NCI-H1417 treated with DMSO at 0.1 percent for 48 hours (cell line): Measurements from ENCODE around the gene IDI2.
"Not testable (repeated sequence)": the region's sequence is repeated elsewhere in the genome, so short reads cannot be mapped to it uniquely, and the experiment has no call there.

Source experiments
- DNase-seq: peaks from one replicate; lab custom pipeline; 2025; lab: John Stamatoyannopoulos, UW

The IDI2 gene

DNA sequence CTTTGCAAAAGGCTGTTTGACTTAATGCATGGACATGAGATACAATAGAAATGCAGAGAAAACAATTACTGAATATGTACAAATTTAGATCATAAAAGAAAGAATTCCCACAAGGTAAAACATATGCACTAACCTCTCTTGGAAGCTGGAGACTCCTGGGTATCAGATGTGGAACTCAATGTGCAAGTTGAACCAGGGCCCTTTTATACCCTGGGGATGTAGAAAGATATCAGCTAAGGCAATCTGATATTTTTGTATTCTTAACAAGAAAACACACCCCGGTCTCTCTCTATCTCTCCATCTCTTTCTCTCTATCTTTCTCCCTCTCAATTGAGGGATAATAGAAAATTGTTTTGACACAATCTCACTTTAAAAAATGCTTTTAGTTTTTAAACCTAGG lies at the start of gene IDI2:
Gene IDI2, minus strand, starts transcription at position 177 of the 400 bp plus-strand sequence. CDS start 1,136 bp downstream, outside the sequence.
- no peak for DNase-seq

DNA sequence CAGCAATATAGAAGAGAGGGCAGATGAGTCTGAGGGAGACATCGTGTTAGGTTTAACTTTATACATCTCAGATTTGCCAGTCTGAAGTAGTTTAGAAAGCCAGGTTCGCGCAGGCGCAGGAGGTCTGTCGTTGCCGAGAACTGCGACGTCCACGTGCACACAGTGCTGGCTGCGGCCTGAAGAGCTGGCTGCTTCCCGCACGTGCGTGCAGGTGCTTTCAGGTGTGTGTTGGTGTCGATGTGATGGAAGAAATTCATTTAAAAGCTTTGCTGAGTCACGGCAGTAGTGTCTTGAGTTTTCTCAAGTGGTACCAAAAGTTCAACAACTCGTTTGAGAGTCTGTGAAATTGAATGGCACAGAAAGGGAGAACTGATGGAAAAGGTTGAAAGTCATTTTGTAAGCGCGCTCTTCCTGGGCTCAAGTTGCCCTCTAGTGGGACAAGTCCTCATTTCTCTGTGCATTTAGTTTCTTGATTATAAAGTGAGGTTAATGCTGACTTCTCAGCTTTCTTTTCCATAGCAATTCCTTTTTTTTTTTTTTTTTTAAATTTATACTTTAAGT lies 49.2 kb upstream of the IDI2 start:
- DNase-seq: no peak

DNA sequence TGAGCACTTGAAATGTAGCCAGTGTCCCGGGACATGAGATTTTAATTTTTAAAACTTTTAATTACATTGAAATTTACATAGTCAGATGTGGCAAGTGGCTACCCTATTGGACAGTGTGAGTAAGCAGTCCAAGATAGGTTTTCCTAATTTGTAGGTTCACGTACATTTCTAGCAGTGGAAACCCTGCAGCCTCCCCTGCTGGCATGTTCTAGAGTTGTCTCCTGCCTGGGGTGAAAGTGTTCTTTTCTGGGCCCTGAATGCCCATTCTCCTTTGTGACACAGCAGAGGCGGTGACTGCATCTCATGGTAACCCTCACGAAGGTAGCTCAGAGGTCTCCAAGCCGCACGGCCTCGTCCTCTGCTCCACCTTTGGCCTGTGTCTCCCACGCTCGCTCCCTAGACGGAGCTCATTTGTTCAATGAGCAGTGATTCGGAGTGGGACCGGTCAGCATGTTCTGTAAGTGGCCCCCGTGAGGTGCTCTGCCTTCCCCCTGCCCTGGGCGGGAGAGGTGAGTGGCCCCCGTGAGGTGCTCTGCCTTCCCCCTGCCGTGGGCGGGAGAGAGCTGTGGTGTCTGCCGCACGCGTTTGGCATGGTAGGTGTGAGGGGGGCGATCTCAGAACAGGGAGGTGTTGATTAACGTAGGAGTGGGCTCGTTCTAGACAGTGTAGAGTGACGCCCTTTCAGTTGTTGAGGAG lies 48.5 kb upstream of the IDI2 start:
- DNase-seq: no peak

DNA sequence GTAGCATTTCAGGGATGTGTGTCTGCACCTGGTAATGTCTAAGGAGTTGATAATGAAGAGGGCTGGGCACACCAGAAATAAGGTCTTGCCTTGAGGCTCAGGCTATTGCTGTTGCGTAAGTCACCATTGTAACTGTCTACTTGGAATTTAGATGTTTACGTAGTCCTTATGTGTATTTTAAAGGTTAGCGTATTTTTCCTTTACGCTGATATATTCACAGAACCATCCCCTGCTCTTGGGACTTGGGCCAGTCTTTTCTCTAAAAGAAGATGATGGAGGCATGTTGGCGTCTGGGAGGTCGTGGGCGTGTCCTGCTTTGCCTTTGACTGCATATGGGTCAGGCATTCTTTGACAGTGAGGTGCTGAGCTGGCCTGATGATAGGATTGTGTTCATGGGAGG lies 45.3 kb upstream of the IDI2 start:
- DNase-seq: no peak

DNA sequence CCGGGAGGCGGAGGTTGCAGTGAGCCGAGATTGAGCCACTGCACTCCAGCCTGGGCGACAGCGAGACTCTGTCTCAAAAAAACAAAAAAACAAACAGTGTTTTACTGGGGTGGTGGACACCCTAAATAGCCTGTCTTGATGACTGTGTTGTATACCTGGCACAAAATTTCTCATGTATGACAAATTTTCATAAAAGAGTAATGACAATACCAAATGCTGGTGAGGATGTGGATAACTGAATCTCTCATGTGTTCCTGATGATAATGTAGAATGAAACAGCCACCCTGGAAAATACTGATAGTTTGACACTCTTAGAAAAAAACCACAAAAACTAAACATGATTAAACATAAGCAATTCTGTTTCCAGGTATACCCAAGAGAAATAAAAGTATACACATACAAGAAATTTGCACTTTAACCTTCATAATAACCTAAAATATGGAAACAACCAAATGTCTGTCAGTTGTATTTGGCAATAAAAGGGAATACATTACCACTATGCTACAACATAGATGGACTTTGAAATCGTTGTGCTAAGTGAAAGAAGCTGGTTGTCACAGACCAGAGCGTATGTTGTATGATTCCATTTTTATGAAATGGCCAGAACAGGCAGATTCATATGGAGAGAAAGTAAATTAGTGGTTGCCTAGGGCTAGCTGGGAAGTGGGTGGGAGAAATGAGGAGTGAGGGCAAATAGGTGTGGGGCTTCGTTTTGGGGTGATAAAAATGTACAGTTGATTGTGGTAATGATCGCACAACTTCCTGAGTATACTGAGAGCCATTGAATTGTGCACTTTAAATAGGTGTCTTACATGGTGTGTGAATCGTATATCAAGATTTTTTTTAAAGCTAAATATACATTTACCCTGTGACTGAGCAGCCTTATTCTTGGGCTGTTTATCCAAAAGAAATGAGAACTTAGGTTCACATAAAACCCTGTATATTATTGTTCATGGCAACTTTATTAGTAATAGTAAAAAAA lies 43.0 kb upstream of the IDI2 start:
- no peak for DNase-seq

DNA sequence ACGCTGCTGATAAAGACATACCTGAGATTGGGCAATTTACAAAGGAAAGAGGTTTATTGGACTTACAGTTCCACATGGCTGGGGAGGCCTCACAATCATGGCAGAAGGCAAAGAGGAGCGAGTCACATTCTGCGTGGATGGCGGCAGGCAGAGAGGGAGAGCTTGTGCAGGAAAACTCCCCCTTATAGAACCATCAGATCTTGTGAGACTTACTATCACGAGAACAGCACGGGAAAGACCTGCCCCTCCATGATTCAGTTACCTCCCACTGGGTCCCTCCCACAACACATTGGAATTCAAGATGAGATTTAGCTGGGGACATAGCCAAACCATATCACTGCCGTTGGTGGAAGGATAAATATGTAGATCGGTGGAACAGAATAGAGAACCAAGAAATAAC lies 41.1 kb upstream of the IDI2 start:
- DNase-seq: not testable (repeated sequence)

DNA sequence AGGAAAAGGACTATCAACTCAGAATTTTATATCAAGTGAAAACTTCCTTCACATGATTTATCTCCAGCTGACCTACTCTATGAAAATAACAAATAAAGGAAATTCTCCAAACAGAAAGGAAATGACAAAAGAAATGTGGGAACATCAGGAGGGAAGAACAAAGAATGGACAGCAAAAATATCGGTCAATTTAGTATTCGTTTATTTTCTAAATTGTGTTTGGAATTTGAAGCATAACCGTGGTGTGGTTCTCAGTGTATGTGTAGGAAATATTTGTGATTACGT lies 39.2 kb upstream of the IDI2 start:
- DNase-seq: no peak

DNA sequence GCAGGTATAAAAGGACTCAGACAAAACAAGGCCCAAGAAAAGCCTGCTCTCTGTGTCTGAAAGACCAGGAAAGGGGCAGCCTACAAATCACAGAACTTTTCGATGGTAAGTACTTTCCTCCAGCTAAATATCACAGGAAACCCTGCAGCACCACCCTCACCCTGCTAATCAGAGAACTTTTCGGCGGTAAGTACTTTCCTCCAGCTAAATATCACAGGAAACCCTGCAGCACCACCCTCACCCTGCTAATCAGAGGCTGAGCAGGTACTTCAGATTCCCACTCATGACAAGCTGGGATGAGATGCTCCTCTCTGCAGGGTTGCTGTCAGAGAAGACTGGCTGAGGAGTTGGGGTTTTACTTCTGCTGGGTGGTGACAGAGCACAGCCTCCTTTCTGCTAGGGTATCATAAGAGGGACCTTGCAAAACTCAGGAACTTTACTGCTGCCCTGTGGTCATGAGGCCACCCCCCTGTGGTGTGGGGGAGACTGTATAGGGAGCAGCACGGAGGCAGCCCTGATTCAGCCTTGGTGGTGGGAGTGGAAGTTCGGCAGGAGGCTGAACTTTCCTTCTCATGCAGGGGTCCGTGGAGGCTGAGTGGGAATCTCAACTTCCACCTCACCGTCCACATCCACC lies 37.7 kb upstream of the IDI2 start:
- no peak for DNase-seq

DNA sequence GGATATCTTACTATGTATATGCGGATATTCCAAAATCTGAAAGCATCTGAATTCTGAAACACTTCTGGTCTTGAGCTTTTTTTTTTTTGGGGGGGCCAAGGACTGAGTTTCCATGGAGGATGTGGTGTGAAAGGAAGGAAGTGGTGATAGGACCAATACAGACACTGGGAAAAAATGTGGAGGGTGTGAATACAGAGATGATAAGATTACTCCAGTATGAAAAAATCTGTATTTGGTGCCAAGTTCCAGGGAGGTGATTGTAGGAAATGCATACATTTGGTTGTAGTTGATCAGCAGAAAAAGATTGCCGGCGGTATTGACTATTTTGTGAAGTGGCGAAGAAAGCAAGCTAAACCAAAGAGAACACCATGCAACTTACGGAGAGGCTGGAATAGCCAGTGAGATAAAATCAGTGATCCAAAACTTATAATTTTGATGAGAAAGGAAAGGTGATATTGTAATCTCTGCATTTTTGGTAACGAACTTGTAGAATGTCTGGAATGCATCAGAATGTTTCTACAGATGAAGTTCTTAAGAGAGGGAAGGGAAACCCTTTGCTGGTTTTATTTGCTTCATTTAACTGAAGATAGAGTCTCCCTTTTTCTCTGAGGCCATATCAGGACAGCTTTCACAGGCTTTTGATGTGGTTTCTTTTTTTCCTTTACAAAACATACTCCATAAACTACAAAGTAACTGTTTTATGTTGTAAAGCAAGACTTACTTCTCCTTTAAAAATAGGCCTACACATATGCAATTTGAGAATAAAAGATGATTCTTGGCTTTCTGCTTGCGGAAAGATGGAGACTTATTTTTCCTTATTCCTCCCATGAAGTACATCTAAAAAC lies 36.5 kb upstream of the IDI2 start:
- no peak for DNase-seq

DNA sequence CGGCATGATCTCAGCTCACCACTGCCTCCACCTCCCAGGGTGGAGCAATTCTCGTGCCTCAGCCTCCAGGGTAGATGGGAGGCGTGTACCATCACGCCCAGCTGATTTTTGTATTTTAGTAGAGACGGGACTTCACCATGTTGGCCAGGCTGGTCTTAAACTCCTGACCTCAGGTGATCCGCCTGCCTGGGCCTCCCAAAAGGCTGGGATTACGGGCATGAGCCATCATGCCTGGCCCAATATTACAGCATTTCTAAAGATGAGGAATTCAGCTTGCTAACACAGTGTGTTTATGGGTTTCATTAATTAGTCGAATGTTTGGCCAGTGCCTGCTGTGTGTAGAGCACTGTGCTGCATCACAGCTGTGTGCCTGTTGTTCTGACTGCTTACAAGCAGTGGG lies 34.2 kb upstream of the IDI2 start:
- no peak for DNase-seq

DNA sequence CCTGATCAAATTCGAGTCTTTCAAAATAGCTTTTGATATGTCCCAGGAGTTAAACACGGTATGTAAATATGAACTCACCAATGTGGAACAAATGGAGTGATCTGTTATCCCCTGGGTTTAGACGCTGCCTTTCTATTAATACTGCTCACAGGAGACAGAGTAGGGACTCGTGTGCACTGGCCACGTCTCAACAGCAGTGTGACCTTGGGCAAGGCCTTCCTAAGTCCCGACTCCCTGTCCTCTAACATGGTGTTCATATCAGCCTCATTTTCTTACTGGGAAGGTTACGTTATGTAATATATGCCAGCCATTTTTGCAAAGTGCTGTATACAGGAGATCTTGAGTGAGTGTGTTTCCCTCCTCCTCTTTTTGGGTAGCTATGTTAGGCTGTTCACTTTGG lies 32.4 kb upstream of the IDI2 start:
- no peak for DNase-seq

DNA sequence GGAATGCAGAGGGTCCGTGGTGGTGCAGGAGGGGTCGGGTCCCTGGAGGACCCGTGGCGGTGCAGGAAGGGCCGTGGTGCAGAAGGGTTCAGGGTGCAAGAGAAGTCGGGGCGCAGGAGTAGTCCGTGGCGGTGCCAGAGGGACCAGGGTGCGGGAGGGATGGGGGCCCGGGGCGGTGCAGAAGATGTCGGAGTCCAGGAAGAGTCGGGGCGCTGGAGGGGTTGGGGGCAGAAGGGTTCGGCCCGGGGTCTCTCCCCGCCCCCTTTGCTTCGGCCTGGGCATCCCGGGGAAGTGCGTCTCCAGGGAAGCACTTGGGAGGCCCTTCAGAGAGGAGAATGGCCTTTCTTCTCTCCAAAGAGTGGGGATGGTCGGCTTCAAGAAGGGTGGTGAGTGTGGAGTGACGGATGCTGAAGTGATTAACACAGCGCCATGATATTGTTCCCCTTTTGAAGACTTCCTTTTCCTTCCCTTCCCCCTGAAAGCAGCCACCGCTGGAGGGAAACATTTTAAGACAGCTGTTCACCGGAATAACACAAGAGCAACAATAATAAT lies 31.5 kb upstream of the IDI2 start:
- no peak for DNase-seq

DNA sequence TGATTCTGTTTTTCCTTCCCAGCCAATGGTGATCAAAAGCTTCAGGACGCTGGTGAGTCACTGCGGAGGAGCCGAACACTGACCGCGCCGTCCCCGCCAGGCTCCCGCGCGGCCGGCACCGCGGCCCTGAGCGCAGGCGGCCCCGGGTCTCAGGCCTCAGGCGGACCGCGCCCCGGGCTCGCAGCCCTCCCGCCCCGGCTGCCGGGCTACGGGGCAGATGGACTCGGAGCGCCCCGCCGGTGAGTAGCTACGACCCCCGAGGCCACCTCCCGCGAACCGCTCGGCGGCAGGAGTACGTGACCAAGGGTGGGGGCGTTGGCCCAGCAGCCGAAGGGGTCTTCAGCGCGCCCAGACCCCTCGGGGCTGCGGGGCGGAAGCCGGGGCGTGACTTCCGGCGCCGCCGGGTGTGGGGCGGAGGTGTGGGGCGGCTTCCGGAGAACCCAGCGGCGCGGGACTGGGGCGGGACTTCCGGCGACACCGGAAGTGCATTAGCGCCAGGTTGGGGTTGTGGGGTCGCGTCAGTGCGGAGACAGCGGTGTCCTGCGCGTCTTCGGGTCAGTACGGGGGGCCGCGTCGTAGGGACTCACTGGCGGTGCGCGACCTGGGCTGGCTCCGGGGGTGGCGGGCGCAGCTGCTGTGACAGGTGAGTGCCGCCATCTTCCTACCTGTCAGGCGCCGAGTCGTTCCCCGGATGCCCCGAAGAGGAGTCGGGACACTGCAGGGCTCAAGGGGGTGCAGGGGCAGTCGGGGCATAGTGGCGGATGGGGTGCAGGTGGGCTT lies 30.9 kb upstream of the IDI2 start, which contains the start of gene WDR37:
Gene WDR37, plus strand, starts transcription at position 60 of the 780 bp plus-strand sequence. CDS start 15,771 bp downstream, outside the sequence.
- DNase-seq: peak; percentile 0

DNA sequence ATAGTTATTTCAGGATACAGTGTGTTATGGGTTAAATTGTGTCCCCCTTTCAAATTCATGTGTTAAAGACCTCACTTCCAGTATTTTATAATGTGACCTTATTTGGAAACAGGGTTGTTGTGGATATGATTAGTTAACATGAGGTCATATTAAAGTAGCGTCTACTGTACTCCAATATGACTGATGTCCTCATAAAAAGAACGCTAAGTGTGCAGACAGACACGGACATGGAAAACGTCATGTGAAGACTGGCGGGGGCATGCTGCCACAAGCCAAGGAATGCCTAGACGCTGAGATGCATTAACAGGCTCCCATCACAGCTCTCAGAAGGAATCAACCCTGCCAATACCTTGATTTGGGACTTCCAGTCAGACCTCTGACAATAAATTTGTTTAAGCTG lies 29.0 kb upstream of the IDI2 start:
- DNase-seq: no peak

DNA sequence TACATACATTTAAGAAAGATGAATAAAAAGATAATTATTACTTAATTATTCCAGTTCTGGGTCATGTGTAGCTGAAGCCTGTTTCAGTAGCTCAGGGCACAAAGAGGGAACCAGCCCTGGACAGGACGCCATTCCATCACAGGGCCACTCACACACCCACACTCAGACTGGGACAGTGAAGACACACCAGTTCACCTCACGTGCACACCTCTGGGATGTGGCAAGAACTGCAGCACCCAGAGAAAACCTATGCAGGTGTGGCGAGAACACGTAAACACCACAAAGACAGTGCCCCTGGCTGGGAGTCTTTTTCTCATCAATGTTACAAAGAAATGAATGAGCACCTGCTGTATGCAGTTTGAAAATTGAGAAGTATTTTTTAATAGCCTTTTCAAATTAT lies 24.9 kb upstream of the IDI2 start:
- no peak for DNase-seq

DNA sequence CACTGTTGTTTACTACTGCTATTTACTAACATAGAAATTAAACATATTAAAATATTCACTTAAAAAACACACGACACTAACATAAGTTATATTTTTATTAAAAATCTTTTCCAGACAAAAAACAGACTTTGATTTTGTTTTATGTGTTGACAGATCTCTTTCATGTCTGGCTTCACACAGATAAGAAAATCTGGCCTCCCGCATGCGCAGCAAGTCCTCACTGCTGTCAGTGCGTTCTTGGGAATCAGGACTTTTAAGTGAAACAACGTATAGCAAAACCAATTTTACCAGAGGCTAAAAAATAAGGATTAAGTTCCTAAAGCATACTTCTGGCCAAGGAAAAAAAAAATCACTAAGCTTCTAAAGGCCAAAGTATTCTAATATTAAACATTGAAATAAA lies 24.5 kb upstream of the IDI2 start:
- DNase-seq: no peak

DNA sequence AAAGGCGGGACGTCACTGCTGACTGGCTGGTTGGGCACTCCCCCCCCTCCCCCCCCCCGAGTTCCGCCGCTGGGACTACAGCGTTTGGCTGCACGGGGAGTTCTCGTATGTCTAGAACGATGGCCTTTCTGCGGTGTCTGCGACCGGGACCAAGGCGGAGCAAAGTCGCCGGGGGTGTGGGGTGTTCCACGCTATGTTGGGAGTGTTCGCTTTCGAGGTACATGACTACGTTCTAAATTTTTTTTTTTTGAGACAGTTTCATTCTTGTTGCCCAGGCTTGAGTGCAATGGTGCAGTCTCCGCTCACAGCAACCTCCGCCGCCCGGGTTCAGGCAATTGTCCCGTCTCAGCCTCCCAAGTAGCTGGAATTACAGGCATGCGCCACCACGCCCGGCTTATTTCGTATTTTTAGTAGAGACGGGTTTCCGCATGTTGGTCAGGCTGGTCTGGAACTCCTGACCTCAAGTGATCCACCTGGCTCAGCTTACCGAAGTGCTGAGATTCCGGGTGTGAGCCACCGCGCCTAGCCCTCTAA lies 23.8 kb upstream of the IDI2 start:
- no peak for DNase-seq

DNA sequence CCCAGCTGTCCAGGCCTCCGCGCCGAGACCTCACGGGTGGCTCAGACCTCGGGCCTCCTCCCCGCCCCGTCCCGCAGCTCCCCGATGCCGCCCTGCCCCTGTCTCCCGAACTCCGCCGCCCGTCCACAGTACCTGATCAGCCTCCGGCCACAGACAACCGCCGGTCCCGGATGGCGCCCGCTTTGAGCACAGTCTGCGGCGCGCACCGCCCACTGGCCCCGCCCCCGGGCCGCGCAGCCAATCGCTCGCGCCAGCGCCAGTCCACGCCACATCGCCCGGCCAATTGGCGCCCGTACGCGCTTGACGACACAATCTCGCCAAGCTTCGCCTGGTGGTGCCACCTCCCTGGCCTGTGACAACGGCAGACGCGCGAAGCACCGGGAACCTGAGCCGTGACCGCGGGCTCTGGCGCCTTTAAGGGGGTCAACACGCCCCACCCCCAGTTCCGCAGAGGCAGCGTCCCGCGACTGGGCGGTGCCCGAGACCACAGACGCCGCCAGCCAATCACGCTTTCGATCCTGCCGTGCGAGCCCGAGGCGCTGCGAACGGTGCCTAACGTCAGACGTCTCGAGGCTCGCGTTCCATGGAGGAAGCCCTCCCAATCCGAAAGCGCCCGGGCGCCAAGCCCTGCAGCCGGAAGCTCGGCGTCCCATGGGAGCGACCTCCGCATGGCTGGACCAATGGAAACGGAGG lies 23.2 kb upstream of the IDI2 start, which contains the start of gene IDI1:
Gene IDI1, minus strand, starts transcription at position 388 of the 693 bp plus-strand sequence. Its CDS starts 116 bp downstream, at position 272.
- peak; percentile 70 for DNase-seq

DNA sequence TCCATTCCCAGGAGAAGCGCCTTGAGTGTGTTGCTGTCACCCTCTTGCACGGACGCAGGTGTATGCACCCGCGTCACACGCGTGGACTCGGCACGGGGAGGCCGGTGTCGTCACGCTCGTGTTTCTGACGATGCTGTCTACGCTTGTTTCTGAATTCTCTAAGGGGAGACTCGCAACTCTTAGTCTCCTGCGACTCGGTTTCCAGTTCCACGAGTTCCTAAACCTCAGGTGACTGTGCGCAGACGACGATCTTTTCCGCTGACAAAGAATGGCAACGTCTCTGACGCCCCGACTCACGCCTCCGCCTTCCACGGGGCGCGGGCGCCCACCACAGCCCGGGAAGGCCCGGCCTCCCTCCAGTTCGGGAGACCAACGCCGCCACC lies 22.7 kb upstream of the IDI2 start:
- DNase-seq: no peak
